SK-MEL-5 (cell line): ENCODE data around the gene CNGA3. TPM values are rescaled to one million over a fixed set of nuclear protein-coding genes. Genes with fewer than 3 reads are reported as not detected.
"Not testable (repeated sequence)": the region's sequence is repeated elsewhere in the genome, so short reads cannot be mapped to it uniquely, and the experiment has no call there.

Experiments
- DNase-seq: peaks from one replicate; pipeline ENCODE4 v3.0.0-alpha.2; 2016; ENCODE audit warnings: low read depth, low spot score
- in situ Hi-C: cut with HindIII; loops from 2 replicates; pipeline ENCODE4 v1.10.0; 2016; ENCODE audit warnings: low sequenced_read_pairs, high pct_unique_total_duplicates, low pct_unique_long_range_greater_than_20kb
- total RNA-seq: library from RNA; depleted of rRNA; stranded (reverse); fragments of >200 nt; shearing (Covaris generic); gene quantifications from 2 replicates; pipeline ENCODE4 v1.2.3, GENCODE V29; 2014

The CNGA3 gene
- total RNA-seq, 1 experiment from 2014 or later: not detected

DNA sequence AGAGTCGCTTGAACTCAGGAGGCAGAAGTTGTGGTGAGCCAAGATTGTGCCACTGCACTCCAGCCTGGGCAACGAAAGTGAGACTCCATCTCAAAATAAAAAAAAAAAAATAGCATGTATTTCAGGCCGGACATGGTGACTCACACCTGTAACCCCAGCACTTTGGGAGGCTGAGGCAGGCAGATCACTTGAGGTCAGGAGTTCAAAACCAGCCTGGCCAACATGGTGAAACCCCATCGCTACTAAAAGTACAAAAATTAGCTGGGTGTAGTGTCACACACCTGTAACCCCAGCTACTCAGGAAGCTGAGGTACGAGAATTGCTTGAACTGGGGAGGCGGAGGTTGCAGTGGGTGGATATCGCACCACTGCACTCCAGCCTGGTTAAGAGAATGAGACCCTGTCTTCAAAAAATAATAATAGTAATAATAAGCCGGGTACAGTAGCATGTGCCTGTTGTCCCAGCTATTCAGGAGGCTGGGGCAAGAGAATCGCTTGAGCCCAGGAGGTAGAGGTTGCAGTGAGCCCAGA lies 69.5 kb downstream of the CNGA3 start:
- in situ Hi-C loops, DNase-seq: not testable (repeated sequence)

DNA sequence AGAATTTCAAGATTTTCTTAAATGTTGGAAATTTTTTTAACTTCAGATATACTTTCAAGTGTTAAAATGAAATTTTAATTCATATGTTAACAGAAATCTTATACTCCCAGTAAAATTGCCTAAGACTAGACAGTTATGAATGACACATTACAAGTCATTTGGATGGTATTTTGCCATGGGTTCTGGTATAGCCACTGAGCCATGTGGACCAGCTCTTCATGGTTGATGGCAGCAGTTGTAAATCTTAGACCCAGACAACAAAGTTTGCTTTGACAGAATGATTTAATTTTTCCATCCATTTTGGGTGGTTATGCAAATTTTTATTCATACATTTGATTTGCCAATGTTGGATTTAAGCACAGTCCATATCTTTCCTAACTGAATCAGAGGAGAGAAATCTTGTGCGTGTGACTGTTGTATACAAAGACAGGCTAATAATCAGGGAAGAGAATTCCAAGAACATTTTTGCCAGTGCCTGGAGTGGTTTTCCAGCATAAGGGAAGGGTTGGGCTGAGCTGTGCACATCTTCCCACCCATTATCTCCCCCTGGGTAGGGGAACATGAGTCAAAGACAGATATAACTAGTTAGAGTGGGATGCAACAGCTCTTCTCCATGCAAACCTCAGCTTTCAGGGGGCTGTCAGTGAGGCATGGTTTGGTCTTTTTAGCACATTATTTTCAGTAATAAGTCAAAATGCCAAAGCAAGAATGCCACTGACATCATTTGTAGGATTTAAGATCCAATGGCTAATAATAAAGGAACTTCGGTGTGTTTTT lies 70.3 kb downstream of the CNGA3 start:
- DNase-seq: no peak
- in situ Hi-C loops: no loop called here

DNA sequence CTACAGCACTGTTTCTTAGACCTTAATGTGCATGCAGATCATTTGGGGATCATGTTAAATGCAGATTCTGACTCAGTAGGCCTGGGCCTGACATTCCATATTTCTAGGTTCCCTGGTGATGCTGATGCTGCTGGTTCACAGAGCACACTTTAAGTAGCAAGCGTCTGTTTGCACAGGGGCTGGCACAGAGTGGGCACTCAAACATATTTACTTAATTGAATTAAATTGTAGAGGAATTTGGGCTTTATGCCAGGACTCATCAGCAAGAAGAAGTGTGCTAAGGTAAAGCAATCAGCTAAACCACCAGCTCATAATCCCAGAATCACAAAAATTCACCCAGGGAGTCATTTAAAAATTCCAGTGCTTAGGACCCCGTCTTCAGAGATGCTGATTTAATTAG lies 73.3 kb downstream of the CNGA3 start:
- no peak for DNase-seq
- in situ Hi-C loops: no loop called here

DNA sequence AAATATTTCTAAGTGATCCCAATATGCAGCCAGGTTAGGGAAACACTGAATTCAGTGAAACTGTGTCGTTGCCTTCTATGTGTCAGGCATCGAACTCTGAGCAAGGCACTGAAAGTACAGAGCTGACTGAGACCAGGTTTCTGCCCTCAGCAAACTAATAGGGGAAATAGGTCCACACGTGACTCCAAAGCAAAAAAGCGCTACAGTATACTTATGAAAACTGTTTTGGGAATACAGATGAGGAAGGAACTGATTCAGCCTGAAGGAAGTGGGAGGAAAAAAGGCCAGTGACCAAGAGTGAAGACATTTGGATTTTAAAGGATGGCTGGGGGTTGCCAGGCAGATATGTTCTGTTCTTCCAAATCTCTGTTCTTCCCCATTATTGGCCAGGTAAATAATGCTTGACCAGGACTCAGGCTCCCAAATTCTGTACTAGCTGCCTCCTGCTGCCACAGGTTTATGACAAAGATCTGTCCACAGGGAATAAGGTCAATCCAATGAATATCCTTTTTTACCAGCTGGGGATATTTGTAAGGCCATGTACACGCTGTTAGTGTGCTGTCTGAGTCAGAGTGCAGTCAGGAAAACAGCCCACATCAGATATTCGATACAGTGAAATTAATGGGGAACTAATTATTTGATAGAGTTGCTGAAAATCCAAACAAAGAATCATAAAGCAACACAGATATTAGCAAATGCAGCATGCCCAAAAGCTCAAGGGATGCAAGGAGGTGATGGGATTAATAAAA lies 73.9 kb downstream of the CNGA3 start:
- in situ Hi-C loops: no loop called here
- DNase-seq: no peak

DNA sequence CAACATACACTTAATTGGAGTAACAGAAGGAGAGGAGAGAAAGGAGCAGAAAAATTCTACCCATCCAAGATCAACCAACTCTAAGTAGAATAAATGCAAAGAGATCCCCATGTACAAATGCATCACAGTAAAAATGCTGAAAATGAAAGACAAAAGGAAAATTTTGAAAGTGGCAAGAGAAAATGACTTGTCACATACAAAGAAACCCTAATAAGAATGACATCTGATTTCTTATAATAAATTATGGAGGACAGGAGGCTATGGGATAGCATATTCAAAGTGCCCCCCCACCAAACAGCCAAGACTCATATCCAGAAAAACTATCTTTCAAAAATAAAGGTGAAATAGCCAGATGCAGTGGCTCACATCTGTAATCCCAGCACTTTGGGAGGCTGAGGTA lies 76.2 kb downstream of the CNGA3 start:
- DNase-seq: no peak
- in situ Hi-C loops: no loop called here

DNA sequence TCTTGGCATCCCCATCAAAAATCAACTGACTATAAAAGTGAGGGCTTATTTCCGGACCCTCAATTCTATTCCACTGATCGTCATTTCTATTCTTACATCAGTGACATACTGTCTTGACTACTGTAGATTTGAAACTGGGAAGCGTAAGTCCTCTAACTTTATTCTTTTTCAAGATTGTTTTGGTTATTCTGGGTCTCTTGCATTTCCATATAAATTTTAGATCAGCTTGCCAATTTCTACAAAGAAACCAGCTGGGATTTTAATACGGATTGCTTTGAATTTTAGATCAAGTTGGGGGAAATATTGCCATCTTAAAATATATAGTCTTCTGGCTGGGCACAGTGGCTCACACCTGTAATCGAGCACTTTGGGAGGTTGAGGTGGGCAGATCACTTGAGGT lies 80.5 kb downstream of the CNGA3 start:
- in situ Hi-C loops: no loop called here
- DNase-seq: no peak

DNA sequence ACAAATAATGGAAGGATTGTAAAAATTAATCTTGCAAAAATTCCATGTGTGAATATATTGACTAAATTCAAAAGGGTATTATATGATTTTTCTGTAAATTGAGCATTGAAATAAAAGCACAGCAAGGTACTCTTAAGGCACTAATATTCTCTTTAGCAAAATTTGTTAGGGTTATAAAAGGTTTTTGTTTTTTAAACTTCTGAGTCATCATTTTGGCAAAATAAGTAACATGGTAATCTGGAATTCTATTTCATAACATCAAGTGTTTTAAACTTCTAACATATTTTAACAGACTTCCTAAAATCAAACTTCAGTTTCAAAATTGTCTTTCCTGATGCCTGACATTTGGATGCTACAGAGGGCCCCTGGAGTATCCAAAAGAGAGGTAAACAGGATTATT lies 85.9 kb downstream of the CNGA3 start:
- in situ Hi-C loops: no loop called here
- DNase-seq: no peak

DNA sequence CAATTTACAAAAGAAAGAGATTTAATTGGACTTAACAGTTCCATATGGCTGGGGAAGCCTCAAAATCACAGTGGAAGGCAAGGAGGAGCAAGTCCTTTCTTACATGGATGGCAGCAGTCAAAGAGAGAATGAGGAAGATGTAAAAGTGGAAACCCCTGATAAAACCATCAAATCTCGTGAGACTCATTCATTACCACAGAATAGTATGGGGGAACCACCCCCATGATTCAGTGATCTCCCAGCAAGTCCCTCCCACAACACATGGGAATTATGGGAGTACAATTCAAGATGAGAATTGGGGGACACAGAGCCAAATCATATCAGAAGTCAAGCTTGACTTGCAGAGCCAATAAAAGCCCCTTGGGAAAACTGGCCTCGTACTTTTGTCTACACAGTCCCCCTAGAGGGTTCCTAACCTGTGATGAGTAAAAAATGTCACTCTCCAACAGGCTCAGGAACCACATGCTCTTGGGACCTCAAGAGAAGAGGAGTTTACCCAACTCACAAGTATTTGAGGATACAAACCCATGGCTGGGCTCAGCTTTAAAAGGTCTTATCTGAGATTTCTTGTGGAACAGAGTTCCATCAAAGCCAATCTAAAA lies 87.2 kb downstream of the CNGA3 start:
- in situ Hi-C loops: no loop called here
- no peak for DNase-seq

DNA sequence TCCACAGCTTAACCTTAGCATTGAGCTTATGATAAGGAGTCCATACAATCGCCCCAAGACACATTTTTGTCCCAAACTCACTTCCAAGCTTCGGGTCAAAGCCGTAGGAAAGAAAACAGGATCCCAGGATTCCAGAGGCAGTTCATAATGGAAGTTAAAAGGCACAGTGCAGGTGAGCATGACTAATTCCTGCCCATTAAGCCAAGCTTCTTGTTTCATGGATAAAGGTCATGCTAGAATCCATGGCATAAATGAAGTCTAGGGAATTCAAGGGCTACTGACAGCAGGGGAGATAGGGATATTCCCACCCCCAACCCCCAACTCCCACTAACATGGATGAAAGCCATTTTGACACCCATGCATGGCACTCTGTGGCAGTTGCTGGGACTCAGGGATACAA lies 88.2 kb downstream of the CNGA3 start:
- in situ Hi-C loops: no loop called here
- DNase-seq: no peak

DNA sequence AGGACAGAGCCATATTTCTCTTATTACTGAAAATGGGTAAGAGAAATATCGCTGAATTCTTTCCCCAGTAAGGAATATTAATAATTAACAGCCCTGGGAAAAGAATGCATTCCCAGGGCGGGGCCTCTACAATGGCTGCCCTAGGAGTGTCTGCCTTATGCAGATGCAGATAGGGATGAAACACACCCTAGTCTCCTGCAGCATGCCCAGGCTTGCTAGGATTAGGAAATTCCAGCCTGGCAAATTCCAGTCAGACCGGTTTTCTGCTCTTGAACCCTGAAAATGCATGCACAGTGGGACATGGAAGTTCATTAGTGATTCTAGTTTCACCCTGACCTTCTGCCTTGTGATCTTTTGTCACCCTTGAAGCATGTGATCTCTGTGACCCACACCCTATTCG lies 89.4 kb downstream of the CNGA3 start:
- in situ Hi-C loops: not testable (repeated sequence)

DNA sequence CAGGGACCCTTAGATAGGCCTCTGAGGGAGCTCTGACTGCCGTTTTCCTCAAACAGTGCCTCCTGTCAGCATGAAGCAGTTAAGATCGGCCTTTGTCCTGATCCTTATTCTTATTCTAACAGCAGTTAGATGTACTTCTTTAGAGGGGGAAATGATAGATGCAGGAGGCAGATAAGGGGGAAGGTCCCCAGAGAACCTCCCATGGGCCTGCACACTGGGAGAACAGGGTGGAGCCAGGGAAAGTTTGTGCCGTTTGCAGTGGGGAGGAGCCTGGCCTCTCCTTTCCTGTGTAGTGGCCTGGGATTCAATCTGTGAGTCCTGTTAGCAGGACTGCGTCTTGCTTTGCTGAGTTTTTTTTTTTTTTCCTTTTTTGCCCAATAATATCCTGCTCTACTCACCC lies 90.5 kb downstream of the CNGA3 start:
- in situ Hi-C loops: no loop called here
- no peak for DNase-seq

More for the DNA sequence above, 89.4 kb downstream of the CNGA3 start:
- not testable (repeated sequence) for DNase-seq

DNA sequence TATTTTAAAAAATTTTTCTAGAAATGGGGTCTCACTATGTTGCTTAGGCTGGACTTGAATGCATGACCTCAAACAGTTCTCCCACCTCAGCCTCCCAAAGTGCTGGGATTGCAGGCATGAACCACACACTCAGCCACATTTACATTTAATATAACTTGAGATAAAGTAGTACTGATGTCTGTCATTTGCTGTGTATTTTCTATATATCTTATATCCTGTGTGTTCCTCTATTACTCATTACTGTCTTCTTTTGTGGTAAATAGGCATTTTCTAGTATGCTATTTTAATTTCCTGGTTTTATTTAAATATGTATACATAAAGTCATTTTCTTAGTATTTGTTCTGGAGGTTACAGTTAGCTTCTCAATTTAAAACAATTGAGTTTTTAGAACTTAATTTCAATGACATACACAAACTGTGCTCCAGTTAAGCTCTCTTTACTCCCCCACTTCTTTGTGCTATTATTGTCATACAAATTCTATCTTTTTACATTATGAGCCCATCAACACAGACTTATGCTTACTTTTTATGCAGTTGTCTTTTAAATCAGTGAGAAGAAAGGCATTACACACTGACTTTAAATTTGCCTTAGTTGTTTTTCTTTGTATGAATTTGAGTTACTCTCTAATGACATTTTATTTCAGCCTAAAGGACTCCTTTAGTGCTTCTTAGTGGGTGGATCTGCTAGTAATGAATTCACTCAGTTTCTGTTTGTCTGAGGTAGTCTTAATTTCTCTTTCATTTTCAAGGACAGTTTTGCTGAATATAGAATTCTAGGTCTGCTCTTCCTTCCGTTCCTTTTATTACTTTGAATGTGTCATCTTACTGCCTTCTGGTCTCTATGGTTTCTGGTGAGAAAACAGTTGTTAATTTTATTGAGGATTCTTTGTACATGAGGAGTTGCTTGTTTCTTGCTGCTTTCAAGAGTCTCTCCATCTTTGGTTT lies 92.2 kb downstream of the CNGA3 start:
- in situ Hi-C loops: no loop called here
- no peak for DNase-seq

DNA sequence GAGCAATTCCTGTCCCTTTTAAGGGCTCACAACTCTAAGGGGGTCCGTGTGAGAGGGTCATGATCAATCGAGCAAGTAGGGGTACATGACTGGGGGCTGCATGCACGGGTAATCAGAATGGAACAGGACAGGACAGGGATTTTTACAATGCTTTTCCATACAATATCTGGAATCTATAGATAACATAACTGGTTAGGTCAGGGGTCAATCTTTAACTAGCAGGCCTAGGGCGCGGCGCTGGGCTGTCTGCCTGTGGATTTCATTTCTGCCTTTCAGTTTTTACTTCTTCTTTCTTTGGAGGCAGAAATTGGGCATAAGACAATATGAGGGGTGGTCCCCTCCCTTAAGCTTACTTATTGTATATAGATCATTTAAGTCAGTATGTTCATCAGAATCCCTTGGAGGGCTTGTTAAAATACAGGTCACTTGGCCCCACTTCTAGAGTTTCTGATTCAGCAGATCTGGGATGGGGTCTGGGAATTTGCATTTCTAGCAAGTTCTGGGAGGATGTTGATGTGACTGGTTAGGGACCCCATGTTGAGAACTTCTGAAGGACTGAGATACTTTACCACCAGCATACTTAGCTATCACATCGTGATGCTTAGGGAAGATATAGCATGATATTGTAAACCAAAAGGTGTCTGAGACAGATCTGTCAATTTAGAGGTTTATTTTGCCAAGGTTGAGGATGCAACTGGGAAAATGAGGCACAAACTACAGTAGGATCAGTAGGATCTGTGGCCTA lies 95.6 kb downstream of the CNGA3 start:
- DNase-seq: no peak
- in situ Hi-C loops: no loop called here

DNA sequence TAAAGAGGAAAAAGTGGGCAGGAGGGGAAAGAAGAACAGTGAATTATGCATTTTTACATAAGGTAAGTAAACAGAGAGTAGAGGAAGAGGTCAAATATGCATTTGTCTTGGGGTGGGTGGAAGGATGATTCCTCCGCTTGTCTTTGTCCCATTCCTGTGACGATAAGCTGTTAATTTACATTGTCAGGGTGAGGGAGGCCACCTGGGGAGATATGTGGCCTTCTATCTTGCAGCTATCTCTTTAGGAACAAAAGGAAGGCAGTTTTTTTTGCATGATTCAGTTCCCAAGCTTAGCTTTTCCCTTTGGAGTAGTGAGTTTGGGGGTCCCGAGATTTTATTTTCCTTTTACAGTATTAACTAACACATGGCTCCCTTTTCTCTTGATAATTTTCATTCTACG lies 96.2 kb downstream of the CNGA3 start:
- in situ Hi-C loops: no loop called here
- DNase-seq: no peak

DNA sequence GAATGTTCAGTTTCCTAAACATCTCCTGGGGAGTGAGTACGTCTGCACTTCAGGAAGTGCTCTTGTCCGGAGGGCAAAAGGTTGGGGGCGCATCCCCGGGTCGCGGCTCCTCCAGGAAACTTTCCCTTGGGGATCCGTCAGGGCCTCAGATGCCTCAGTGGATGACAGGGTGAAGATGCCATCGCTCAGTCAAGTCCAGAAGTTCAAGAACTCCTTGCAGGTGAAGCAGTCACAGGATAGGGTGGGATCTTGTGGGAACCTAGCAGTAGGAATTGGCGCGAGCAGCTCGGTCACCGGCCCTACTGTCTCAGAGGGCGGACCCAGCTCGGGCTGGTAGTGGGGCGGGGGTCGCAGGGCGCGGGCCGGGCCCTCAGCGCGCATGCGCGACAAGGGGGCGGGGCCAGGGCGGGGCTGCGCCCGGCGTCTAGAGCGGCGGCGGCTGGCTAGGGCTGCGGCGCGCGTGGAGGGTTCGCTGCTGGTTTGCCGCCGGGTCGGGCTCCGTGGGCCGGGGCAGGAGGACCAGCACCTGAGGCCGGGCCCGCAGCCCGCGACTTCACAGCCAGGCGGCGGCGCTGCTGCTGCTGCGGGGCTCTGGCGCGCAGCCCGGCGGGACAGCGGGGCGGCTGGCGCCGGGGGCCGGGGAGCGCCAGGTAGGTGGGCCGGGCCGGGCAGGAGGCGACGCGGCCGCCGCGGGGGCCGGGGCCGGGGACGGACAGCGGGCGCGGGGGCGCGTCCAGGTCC lies 98.3 kb downstream of the CNGA3 start, which contains the start of gene INPP4A:
TSS of gene INPP4A (plus strand) at position 423 of the 741 bp plus-strand sequence. CDS start 75,191 bp downstream, outside the sequence.
- DNase-seq: peak; percentile 69
- in situ Hi-C loops: no loop called here

DNA sequence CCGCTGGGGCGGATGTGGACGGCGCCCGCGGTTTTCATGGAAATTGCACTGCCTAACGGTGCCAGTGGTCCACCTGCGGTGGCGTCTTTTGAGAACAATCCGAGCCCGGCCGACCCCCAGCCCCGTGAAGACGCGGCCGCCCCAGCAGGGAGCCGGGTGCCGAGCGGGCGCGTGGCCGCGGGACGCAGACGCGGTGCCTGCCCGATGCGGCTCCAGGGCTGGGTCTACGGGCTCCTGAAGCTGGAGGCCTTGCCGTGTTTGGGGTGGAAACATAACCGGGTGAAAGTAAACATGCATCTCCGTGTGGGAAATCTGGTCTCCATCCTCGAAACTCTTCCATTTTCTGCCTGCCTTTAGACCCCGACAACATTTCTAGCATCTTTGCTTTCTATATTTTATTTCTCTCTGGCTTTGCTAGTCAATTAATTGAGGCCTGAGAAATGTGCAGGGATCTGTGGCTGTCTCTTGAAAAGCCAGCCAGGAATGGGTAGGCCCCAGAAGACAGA lies 99.0 kb downstream of the CNGA3 start:
- in situ Hi-C loops: no loop called here
- DNase-seq: no peak
